Mammary epithelial cell (primary cell): ENCODE results near the gene CNTN2.

Experiments used
- EZH2 ChIP-seq: IDR thresholded peaks from 2 replicates; pipeline ENCODE4 v1.6.1; 2012; ENCODE audit warnings: low read length, inconsistent platforms, borderline replicate concordance
- TF ChIP-seq, protein P1 (sequence below), 2 donors: IDR thresholded peaks in 1 of 2; conservative IDR thresholded peaks in 1 of 2; 2 replicates each; pipeline ENCODE4 v1.5.1; 2011 to 2012; ENCODE audit warnings: inconsistent platforms in 2 of 2, low read length in 2 of 2, mild to moderate bottlenecking in 2 of 2, control low read depth in 1 of 2, low read depth in 1 of 2; ENCODE audit not compliant: insufficient read depth in 1 of 2; ENCODE audit errors: extremely low read depth in 1 of 2

DNA sequence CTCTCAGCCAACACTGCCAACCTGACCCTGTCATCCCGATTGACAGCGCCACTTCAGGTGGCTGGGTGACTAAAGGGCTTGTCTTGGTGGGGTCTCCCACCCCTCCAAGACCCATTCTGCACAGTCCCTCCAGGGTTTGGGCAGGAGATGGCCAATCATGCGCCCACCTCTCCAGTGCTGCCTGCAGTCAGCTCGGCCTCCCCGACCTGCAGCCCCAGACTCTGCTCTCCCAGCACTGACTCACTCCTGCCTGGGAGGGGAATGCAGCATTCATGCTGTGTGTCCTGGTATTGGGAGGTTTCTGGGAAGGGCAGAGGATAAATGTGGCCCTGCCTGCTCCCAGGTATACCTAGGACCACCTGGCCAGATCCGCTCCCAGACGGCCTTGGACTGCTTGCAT, 31.5 kb downstream of the CNTN2 start:
- TF ChIP-seq, protein P1, sequence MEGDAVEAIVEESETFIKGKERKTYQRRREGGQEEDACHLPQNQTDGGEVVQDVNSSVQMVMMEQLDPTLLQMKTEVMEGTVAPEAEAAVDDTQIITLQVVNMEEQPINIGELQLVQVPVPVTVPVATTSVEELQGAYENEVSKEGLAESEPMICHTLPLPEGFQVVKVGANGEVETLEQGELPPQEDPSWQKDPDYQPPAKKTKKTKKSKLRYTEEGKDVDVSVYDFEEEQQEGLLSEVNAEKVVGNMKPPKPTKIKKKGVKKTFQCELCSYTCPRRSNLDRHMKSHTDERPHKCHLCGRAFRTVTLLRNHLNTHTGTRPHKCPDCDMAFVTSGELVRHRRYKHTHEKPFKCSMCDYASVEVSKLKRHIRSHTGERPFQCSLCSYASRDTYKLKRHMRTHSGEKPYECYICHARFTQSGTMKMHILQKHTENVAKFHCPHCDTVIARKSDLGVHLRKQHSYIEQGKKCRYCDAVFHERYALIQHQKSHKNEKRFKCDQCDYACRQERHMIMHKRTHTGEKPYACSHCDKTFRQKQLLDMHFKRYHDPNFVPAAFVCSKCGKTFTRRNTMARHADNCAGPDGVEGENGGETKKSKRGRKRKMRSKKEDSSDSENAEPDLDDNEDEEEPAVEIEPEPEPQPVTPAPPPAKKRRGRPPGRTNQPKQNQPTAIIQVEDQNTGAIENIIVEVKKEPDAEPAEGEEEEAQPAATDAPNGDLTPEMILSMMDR (conservative IDR thresholded peaks at IDR 0.05 in 1 of 2, IDR thresholded peaks at IDR 0.05 in 1 of 2; ENCODE audit: extremely low read depth in 1 of 2, insufficient read depth in 1 of 2, low read depth in 1 of 2, low read length in 2 of 2), result no peak
- no peak for TF ChIP-seq EZH2
